ENCODE data around the gene ADRA1B.
"Not testable (repeated sequence)": the region's sequence is repeated elsewhere in the genome, so short reads cannot be mapped to it uniquely, and the experiment has no call there.

ADRA1B gene

GRCh38 chr5:159971931-159972461 lies 55.7 kb downstream of the ADRA1B start:
- no peak for DNase-seq

- no peak for DNase-seq
Measured at GRCh38 chr5:159972538-159973362, 56.5 kb downstream of the ADRA1B start.

- no peak for DNase-seq
Measured at GRCh38 chr5:159975462-159976019, 59.3 kb downstream of the ADRA1B start.

GRCh38 chr5:159976921-159977320 lies 60.6 kb downstream of the ADRA1B start:
- DNase-seq, result no peak

GRCh38 chr5:159978358-159978757 lies 62.1 kb downstream of the ADRA1B start:
- no peak for DNase-seq

- no peak for DNase-seq
Measured at GRCh38 chr5:159982421-159983173, 66.3 kb downstream of the ADRA1B start.

- peak; percentile 39 for DNase-seq
Measured at GRCh38 chr5:159987031-159987674, 70.9 kb downstream of the ADRA1B start.

- no peak for DNase-seq
Measured at GRCh38 chr5:159990506-159990905, 74.2 kb downstream of the ADRA1B start.

- DNase-seq, result no peak
Measured at GRCh38 chr5:159992566-159992965, 76.3 kb downstream of the ADRA1B start.

GRCh38 chr5:159993194-159993593 lies 76.9 kb downstream of the ADRA1B start:
- DNase-seq, result no peak

- DNase-seq, result no peak
Measured at GRCh38 chr5:159995907-159996306, 79.6 kb downstream of the ADRA1B start.

GRCh38 chr5:160001457-160001856 lies 85.2 kb downstream of the ADRA1B start:
- DNase-seq, result no peak

GRCh38 chr5:160007514-160007913 lies 91.2 kb downstream of the ADRA1B start:
- no peak for DNase-seq

GRCh38 chr5:160008529-160008876 lies 92.2 kb downstream of the ADRA1B start:
- not testable (repeated sequence) for DNase-seq

GRCh38 chr5:160008877-160009590 lies 92.8 kb downstream of the ADRA1B start, which contains the start of gene TTC1:
TTC1 (plus strand) TSS chr5:160009139; CDS start chr5:160010529, 1,390 bp downstream.
- DNase-seq, result no peak

GRCh38 chr5:160009591-160009989 lies 93.3 kb downstream of the ADRA1B start:
- no peak for DNase-seq

GRCh38 chr5:160011471-160011870 lies 95.2 kb downstream of the ADRA1B start:
- DNase-seq, result no peak

- not testable (repeated sequence) for DNase-seq
Measured at GRCh38 chr5:160014197-160014596, 97.9 kb downstream of the ADRA1B start.

- DNase-seq, result no peak
Measured at GRCh38 chr5:160018945-160019625, 102.8 kb downstream of the ADRA1B start.

GRCh38 chr5:160020266-160020770 lies 104.0 kb downstream of the ADRA1B start:
- DNase-seq, result no peak

GRCh38 chr5:160020964-160021363 lies 104.7 kb downstream of the ADRA1B start:
- no peak for DNase-seq
